WTC11 (cell line): ENCODE measurements around the gene OAS2. TPM values are rescaled to one million over a fixed set of nuclear protein-coding genes. Genes with fewer than 3 reads are reported as not detected.

Experiments used
- ATAC-seq: fragments of 200-7000 bp; cut with Tn5 transposase; 2 replicates; pipeline ENCODE4 v1.10.0; 2021; ENCODE audit warnings: mild to moderate bottlenecking, moderate library complexity
- CTCF ChIA-PET: fragments of 300-600 bp; sonication (Branson Sonifier 250); formaldehyde crosslinking; loops from one replicate; lab custom pipeline; 2021; ENCODE audit warnings: antibody characterized with exemption; lab: Charles Lee
- POLR2A ChIA-PET: fragments of 350-600 bp; sonication (Branson Sonifier 250); formaldehyde crosslinking; loops from one replicate; lab custom pipeline; 2021; ENCODE audit warnings: antibody characterized with exemption; lab: Charles Lee
- DNase-seq: peaks from one replicate; pipeline ENCODE4 v3.0.0; 2021; ENCODE audit warnings: low spot score
- H3K27ac Mint-ChIP-seq: 2 replicates; pipeline ENCODE4 v1.8.0; 2021; ENCODE audit warnings: mixed read lengths
- H3K27me3 Mint-ChIP-seq: 2 replicates; pipeline ENCODE4 v1.8.0; 2021; ENCODE audit warnings: low read depth, mild to moderate bottlenecking, moderate library complexity, mixed read lengths
- H3K36me3 Mint-ChIP-seq: 2 replicates; pipeline ENCODE4 v1.8.0; 2021; ENCODE audit warnings: mixed read lengths
- H3K4me1 Mint-ChIP-seq: 2 replicates; pipeline ENCODE4 v1.8.0; 2022; ENCODE audit warnings: mixed read lengths
- H3K4me3 Mint-ChIP-seq: 2 replicates; pipeline ENCODE4 v1.8.0; 2021; ENCODE audit warnings: mild to moderate bottlenecking, moderate library complexity, mixed read lengths
- H3K9me3 Mint-ChIP-seq: 2 replicates; pipeline ENCODE4 v1.8.0; 2021; ENCODE audit warnings: mixed read lengths
- ATF1 ChIP-seq: sonication (generic); formaldehyde crosslinking; IDR thresholded peaks from 2 replicates; pipeline ENCODE4 v1.8.1; 2023; ENCODE audit warnings: mild to moderate bottlenecking, moderate library complexity, missing genetic modification reagents
- ATF6 ChIP-seq: sonication (generic); formaldehyde crosslinking; IDR thresholded peaks from 2 replicates; pipeline ENCODE4 v1.8.1; 2023; ENCODE audit warnings: mild to moderate bottlenecking, missing genetic modification reagents
- ESRRA ChIP-seq: sonication (generic); formaldehyde crosslinking; IDR thresholded peaks from 2 replicates; pipeline ENCODE4 v1.8.1; 2022; ENCODE audit warnings: mild to moderate bottlenecking, missing genetic modification reagents, borderline replicate concordance
- FOXK1 ChIP-seq: sonication (generic); formaldehyde crosslinking; IDR thresholded peaks from 2 replicates; pipeline ENCODE4 v1.8.0; 2022; ENCODE audit warnings: mild to moderate bottlenecking, moderate library complexity, missing genetic modification reagents
- HMGA2 ChIP-seq: fragments of 250-450 bp; sonication (Bioruptor Pico); IDR thresholded peaks from 2 replicates; pipeline ENCODE4 v1.4.0; 2021; ENCODE audit warnings: mild to moderate bottlenecking, moderate library complexity
- MXD4 ChIP-seq: fragments of 250-450 bp; sonication (Bioruptor Pico); IDR thresholded peaks from 2 replicates; pipeline ENCODE4 v1.8.0; 2021; ENCODE audit warnings: mild to moderate bottlenecking, moderate library complexity, borderline replicate concordance
- NFE2L1 ChIP-seq: sonication (generic); formaldehyde crosslinking; IDR thresholded peaks from 2 replicates; pipeline ENCODE4 v1.8.1; 2023; ENCODE audit warnings: missing genetic modification reagents
- NR2C2 ChIP-seq: sonication (generic); formaldehyde crosslinking; IDR thresholded peaks from 2 replicates; pipeline ENCODE4 v1.8.0; 2022; ENCODE audit warnings: mild to moderate bottlenecking, missing genetic modification reagents
- NR3C1 ChIP-seq: sonication (generic); formaldehyde crosslinking; conservative IDR thresholded peaks from 2 replicates; pipeline ENCODE4 v1.8.1; 2023; ENCODE audit warnings: low read depth, mild to moderate bottlenecking, missing genetic modification reagents
- SMAD3 ChIP-seq: sonication (generic); formaldehyde crosslinking; IDR thresholded peaks from 2 replicates; pipeline ENCODE4 v1.8.0; 2022; ENCODE audit warnings: missing genetic modification reagents, mild to moderate bottlenecking, borderline replicate concordance
- SOX15 ChIP-seq: fragments of 250-450 bp; sonication (Bioruptor Pico); IDR thresholded peaks from 2 replicates; pipeline ENCODE4 v1.9.0; 2021; ENCODE audit warnings: mild to moderate bottlenecking
- SP1 ChIP-seq: sonication (generic); formaldehyde crosslinking; conservative IDR thresholded peaks from 2 replicates; pipeline ENCODE4 v1.8.1; 2022; ENCODE audit warnings: missing genetic modification reagents
- TEAD4 ChIP-seq: sonication (generic); formaldehyde crosslinking; IDR thresholded peaks from 2 replicates; pipeline ENCODE4 v1.8.0; 2022; ENCODE audit warnings: mild to moderate bottlenecking, missing genetic modification reagents
- ZBTB21 ChIP-seq: sonication (generic); formaldehyde crosslinking; IDR thresholded peaks from 2 replicates; pipeline ENCODE4 v1.8.1; 2023; ENCODE audit warnings: mild to moderate bottlenecking, missing genetic modification reagents, borderline replicate concordance
- ZNF263 ChIP-seq: sonication (generic); formaldehyde crosslinking; IDR thresholded peaks from 2 replicates; pipeline ENCODE4 v1.8.1; 2022; ENCODE audit warnings: low read depth, mild to moderate bottlenecking, moderate library complexity, missing genetic modification reagents
- ZNF317 ChIP-seq: sonication (generic); formaldehyde crosslinking; IDR thresholded peaks from 2 replicates; pipeline ENCODE4 v1.8.1; 2023; ENCODE audit warnings: low read depth, mild to moderate bottlenecking, moderate library complexity, missing genetic modification reagents, borderline replicate concordance
- ZNF532 ChIP-seq: fragments of 250-450 bp; sonication (Bioruptor Pico); IDR thresholded peaks from 2 replicates; pipeline ENCODE4 v1.9.0; 2021; ENCODE audit warnings: mild to moderate bottlenecking, borderline replicate concordance
- total RNA-seq: library from RNA; stranded (reverse); gene quantifications from 3 replicates; pipeline ENCODE4 v1.2.3, GENCODE V29; 2021
- TF ChIP-seq, protein P1 (sequence below): sonication (generic); formaldehyde crosslinking; conservative IDR thresholded peaks from 2 replicates; pipeline ENCODE4 v1.8.1; 2022; ENCODE audit warnings: mild to moderate bottlenecking, missing genetic modification reagents
- TF ChIP-seq, protein P2 (sequence below): sonication (generic); formaldehyde crosslinking; IDR thresholded peaks from 2 replicates; pipeline ENCODE4 v1.8.1; 2022; ENCODE audit warnings: mild to moderate bottlenecking, moderate library complexity, missing genetic modification reagents
- TF ChIP-seq, protein P3 (sequence below): sonication (generic); formaldehyde crosslinking; IDR thresholded peaks from 2 replicates; pipeline ENCODE4 v1.8.1; 2022; ENCODE audit warnings: low read depth, mild to moderate bottlenecking, moderate library complexity, missing genetic modification reagents, borderline replicate concordance
- TF ChIP-seq, protein P4 (sequence below): sonication (generic); formaldehyde crosslinking; IDR thresholded peaks from 2 replicates; pipeline ENCODE4 v1.8.1; 2023; ENCODE audit warnings: mild to moderate bottlenecking, moderate library complexity, missing genetic modification reagents

Gene OAS2
- total RNA-seq, 1 experiment from 2014 or later = 0.28 TPM

- CTCF ChIA-PET = interaction anchor here (0.9 kb wide), 1 partner anchor 63 kb away, joined by 5 read pairs; no protein-coding TSS in a partner anchor
- Mint-ChIP-seq H3K9me3 (no peaks in the 10 kb centered on the region), H3K4me3 (peak overlapping the region; percentile 64), H3K27me3 (peaks cover 44% of the 10 kb centered on the region), H3K36me3 (no peaks in the 10 kb centered on the region), H3K4me1 (0 out of 2 replicates have a peak, but pooled peaks cover 2% of the 10 kb centered on the region), H3K27ac (no peak overlapping the region)
- TF ChIP-seq ESRRA (CRISPR knock-in tag) (no peak), NFE2L1 (no peak), HMGA2 (CRISPR knock-in tag) (no peak), NR3C1 (CRISPR knock-in tag) (no peak), TEAD4 (CRISPR knock-in tag) (no peak), FOXK1 (CRISPR knock-in tag) (no peak), ATF6 (CRISPR knock-in tag) (no peak), NR2C2 (CRISPR knock-in tag) (no peak), ZNF263 (CRISPR knock-in tag) (no peak), ZNF317 (no peak)
- TF ChIP-seq, protein P1, sequence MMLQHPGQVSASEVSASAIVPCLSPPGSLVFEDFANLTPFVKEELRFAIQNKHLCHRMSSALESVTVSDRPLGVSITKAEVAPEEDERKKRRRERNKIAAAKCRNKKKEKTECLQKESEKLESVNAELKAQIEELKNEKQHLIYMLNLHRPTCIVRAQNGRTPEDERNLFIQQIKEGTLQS (CRISPR knock-in tag) = no peak
- TF ChIP-seq, protein P2, sequence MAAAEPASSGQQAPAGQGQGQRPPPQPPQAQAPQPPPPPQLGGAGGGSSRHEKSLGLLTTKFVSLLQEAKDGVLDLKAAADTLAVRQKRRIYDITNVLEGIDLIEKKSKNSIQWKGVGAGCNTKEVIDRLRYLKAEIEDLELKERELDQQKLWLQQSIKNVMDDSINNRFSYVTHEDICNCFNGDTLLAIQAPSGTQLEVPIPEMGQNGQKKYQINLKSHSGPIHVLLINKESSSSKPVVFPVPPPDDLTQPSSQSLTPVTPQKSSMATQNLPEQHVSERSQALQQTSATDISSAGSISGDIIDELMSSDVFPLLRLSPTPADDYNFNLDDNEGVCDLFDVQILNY (CRISPR knock-in tag) = no peak
- TF ChIP-seq, protein P3, sequence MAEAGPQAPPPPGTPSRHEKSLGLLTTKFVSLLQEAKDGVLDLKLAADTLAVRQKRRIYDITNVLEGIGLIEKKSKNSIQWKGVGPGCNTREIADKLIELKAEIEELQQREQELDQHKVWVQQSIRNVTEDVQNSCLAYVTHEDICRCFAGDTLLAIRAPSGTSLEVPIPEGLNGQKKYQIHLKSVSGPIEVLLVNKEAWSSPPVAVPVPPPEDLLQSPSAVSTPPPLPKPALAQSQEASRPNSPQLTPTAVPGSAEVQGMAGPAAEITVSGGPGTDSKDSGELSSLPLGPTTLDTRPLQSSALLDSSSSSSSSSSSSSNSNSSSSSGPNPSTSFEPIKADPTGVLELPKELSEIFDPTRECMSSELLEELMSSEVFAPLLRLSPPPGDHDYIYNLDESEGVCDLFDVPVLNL (CRISPR knock-in tag) = no peak
- POLR2A ChIA-PET = no interaction called here
- ATAC-seq (no peak), DNase-seq (no peak)
Measured at GRCh38 chr12:113056381-113056630, 78.0 kb downstream of the OAS2 start.

DNA sequence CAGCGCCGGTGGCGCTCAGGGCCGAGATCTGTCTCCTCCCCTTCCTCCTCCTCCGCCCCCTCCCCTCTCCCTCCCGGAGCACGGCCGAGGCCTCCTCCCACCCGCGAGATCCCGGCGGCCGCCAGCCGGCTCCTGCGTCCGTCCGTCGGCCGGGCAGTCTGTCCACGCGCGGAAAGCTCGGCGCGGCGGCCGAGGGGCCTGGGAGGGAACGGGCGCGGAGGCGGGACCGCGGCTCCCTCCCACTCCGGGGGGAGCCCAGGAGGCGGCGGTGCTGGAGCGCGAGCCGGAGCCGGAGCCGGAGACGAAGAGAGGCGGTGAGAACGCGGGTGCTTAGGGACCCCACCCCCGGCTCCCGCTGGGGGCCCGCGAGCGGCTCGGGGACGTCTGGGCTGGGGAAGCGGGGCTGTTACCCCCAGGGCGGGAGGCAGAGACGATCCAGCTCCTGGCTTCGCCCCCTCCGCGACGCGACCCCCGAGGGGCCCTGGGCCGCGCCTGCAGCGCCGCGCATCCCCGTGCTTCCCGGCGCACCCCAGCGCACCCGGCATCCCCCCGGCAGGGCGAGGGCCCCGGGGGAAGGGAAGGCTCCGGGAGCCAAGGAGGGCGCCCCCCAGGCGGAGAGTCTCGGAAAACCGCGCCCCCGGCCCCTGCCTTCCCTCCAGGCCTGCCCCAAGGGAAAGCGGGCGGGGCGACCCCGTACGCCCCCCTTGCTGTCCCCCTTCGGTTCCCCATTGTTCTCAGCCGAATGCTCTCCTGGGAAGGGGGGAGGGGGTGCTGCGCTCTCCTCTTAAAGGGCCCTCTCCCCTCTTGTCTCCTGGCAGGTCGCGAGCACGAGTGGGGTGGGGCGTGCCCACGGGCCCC is 78.5 kb downstream of the OAS2 start, which contains the start of gene DTX1:
TSS of gene DTX1 (plus strand) at position 100 of the 858 bp plus-strand sequence. CDS start 1,463 bp downstream, outside the sequence.
- CTCF ChIA-PET = interaction anchor here (0.9 to 1.5 kb wide), 10 partner anchors 8 to 105 kb away, joined by 3 to 13 read pairs (median 4); no protein-coding TSS in a partner anchor
- Mint-ChIP-seq H3K9me3 (no peaks in the 10 kb centered on the region), H3K36me3 (no peaks in the 10 kb centered on the region), H3K27ac (no peak within 1 kb of the TSS), H3K4me3 (peak within 1 kb of the TSS; percentile 64), H3K4me1 (0 out of 2 replicates have a peak, but pooled peaks cover 2% of the 10 kb centered on the region), H3K27me3 (peaks cover 39% of the 10 kb centered on the region)
- ATAC-seq (peak; percentile 11), DNase-seq (no peak)
- POLR2A ChIA-PET = no interaction called here
- peak; percentile 75; the same call in 1 of the 2 replicates for TF ChIP-seq ZNF263 (CRISPR knock-in tag)
- TF ChIP-seq MXD4 (CRISPR knock-in tag) = no peak
- no peak for TF ChIP-seq ATF1 (CRISPR knock-in tag)
- TF ChIP-seq, protein P4, sequence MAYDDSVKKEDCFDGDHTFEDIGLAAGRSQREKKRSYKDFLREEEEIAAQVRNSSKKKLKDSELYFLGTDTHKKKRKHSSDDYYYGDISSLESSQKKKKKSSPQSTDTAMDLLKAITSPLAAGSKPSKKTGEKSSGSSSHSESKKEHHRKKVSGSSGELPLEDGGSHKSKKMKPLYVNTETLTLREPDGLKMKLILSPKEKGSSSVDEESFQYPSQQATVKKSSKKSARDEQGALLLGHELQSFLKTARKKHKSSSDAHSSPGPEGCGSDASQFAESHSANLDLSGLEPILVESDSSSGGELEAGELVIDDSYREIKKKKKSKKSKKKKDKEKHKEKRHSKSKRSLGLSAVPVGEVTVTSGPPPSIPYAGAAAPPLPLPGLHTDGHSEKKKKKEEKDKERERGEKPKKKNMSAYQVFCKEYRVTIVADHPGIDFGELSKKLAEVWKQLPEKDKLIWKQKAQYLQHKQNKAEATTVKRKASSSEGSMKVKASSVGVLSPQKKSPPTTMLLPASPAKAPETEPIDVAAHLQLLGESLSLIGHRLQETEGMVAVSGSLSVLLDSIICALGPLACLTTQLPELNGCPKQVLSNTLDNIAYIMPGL (CRISPR knock-in tag) = peak; percentile 35; the same call in 1 of the 2 replicates
- TF ChIP-seq NR3C1 (CRISPR knock-in tag) = no peak
- TF ChIP-seq SP1 = 0 out of 2 replicates have a peak, but pooled peaks have one; percentile 24
- no peak for TF ChIP-seq SMAD3 (CRISPR knock-in tag)
- TF ChIP-seq SOX15 = no peak
- no peak for TF ChIP-seq ZNF532 (CRISPR knock-in tag)
- TF ChIP-seq ZBTB21 (CRISPR knock-in tag) = no peak
- no peak for TF ChIP-seq ATF6 (CRISPR knock-in tag)
